ENCODE results near the gene UBC. TPM values are rescaled to one million over a fixed set of nuclear protein-coding genes. Genes with fewer than 3 reads are reported as not detected.

UBC gene
- total and polyA plus RNA-seq, 9 of the 15 experiments (the other 6 are each of a cell fraction or from before 2014, with no cell fraction given) = 533 to 1,153 (median 813) TPM

DNA sequence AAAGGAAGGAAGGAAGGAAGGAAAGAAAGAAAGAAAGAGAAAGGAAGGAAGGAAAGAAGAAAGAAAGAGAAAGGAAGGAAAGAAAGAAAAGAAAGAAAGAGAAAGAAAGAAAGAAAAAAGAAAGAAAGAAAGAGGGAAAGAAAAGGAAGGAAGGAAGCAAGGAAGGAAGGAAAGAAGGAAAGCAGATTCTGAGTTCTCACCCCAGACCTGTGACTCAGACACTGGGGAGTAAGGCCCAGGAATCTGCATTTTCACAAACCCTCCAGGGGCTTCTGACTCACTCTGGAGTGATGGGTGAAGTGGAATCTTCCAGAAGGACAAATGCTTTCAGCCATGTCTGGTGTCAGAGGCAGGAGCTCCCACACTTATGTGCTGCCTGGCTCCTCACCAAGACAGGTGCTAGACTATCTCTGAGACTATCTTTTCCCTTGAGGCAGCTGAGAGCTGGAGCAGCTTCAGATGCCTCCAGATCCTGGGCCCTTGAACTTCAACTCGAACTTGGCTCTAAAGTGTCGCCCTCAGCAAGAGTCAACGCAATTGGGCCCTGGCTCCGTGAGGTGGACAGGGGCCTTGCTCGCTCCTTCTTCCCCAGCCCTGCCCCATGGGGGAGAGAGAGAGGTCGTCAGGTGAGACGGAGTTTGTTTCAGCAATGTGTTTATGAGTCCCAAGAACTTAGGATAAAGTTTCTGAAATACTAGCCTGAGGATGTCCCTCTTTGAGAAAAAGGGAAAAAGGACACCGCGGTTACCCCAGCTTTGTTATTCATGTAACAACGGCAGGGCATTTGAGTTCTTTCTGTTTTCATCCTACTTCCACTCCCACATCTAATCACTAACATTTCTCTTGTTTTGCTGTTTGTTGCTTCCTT is 31.0 kb downstream of the UBC start (continued):
- TF ChIP-seq, protein P1, sequence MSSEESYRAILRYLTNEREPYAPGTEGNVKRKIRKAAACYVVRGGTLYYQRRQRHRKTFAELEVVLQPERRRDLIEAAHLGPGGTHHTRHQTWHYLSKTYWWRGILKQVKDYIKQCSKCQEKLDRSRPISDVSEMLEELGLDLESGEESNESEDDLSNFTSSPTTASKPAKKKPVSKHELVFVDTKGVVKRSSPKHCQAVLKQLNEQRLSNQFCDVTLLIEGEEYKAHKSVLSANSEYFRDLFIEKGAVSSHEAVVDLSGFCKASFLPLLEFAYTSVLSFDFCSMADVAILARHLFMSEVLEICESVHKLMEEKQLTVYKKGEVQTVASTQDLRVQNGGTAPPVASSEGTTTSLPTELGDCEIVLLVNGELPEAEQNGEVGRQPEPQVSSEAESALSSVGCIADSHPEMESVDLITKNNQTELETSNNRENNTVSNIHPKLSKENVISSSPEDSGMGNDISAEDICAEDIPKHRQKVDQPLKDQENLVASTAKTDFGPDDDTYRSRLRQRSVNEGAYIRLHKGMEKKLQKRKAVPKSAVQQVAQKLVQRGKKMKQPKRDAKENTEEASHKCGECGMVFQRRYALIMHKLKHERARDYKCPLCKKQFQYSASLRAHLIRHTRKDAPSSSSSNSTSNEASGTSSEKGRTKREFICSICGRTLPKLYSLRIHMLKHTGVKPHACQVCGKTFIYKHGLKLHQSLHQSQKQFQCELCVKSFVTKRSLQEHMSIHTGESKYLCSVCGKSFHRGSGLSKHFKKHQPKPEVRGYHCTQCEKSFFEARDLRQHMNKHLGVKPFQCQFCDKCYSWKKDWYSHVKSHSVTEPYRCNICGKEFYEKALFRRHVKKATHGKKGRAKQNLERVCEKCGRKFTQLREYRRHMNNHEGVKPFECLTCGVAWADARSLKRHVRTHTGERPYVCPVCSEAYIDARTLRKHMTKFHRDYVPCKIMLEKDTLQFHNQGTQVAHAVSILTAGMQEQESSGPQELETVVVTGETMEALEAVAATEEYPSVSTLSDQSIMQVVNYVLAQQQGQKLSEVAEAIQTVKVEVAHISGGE (CRISPR knock-in tag; IDR thresholded peaks at IDR 0.05) = no peak
- TF ChIP-seq, protein P2, sequence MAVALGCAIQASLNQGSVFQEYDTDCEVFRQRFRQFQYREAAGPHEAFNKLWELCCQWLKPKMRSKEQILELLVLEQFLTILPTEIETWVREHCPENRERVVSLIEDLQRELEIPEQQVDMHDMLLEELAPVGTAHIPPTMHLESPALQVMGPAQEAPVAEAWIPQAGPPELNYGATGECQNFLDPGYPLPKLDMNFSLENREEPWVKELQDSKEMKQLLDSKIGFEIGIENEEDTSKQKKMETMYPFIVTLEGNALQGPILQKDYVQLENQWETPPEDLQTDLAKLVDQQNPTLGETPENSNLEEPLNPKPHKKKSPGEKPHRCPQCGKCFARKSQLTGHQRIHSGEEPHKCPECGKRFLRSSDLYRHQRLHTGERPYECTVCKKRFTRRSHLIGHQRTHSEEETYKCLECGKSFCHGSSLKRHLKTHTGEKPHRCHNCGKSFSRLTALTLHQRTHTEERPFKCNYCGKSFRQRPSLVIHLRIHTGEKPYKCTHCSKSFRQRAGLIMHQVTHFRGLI (CRISPR knock-in tag; IDR thresholded peaks at IDR 0.05) = no peak
- no peak for TF ChIP-seq ESRRB (CRISPR knock-in tag; IDR thresholded peaks at IDR 0.05; ENCODE audit: borderline replicate concordance)
- TF ChIP-seq, protein P3, sequence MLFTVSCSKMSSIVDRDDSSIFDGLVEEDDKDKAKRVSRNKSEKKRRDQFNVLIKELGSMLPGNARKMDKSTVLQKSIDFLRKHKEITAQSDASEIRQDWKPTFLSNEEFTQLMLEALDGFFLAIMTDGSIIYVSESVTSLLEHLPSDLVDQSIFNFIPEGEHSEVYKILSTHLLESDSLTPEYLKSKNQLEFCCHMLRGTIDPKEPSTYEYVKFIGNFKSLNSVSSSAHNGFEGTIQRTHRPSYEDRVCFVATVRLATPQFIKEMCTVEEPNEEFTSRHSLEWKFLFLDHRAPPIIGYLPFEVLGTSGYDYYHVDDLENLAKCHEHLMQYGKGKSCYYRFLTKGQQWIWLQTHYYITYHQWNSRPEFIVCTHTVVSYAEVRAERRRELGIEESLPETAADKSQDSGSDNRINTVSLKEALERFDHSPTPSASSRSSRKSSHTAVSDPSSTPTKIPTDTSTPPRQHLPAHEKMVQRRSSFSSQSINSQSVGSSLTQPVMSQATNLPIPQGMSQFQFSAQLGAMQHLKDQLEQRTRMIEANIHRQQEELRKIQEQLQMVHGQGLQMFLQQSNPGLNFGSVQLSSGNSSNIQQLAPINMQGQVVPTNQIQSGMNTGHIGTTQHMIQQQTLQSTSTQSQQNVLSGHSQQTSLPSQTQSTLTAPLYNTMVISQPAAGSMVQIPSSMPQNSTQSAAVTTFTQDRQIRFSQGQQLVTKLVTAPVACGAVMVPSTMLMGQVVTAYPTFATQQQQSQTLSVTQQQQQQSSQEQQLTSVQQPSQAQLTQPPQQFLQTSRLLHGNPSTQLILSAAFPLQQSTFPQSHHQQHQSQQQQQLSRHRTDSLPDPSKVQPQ (CRISPR knock-in tag; IDR thresholded peaks at IDR 0.05; ENCODE audit: borderline replicate concordance) = no peak
- no peak for TF ChIP-seq ZNF133 (CRISPR knock-in tag; IDR thresholded peaks at IDR 0.05)
- no peak for TF ChIP-seq ZNF274 (IDR thresholded peaks at IDR 0.05; ENCODE audit: borderline replicate concordance, low read depth, low read length)
- TF ChIP-seq HOXB6 (CRISPR knock-in tag; IDR thresholded peaks at IDR 0.05; ENCODE audit: borderline replicate concordance) = no peak
- no peak for TF ChIP-seq RBBP5 (IDR thresholded peaks at IDR 0.05; ENCODE audit: borderline replicate concordance, insufficient read depth, low read length, poor library complexity, severe bottlenecking)
- no peak for TF ChIP-seq HDAC8 (tag; IDR thresholded peaks at IDR 0.05)
- TF ChIP-seq ZBTB7A (IDR thresholded peaks at IDR 0.05; ENCODE audit: borderline replicate concordance, control insufficient read depth, low read depth, low read length) = no peak; the same call in 1 of the 2 replicates
- TF ChIP-seq, protein P4, sequence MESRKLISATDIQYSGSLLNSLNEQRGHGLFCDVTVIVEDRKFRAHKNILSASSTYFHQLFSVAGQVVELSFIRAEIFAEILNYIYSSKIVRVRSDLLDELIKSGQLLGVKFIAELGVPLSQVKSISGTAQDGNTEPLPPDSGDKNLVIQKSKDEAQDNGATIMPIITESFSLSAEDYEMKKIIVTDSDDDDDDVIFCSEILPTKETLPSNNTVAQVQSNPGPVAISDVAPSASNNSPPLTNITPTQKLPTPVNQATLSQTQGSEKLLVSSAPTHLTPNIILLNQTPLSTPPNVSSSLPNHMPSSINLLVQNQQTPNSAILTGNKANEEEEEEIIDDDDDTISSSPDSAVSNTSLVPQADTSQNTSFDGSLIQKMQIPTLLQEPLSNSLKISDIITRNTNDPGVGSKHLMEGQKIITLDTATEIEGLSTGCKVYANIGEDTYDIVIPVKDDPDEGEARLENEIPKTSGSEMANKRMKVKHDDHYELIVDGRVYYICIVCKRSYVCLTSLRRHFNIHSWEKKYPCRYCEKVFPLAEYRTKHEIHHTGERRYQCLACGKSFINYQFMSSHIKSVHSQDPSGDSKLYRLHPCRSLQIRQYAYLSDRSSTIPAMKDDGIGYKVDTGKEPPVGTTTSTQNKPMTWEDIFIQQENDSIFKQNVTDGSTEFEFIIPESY (CRISPR knock-in tag; IDR thresholded peaks at IDR 0.05) = no peak
- no peak for TF ChIP-seq ZSCAN32 (CRISPR knock-in tag; IDR thresholded peaks at IDR 0.05)
- TF ChIP-seq PHF20 (IDR thresholded peaks at IDR 0.05; ENCODE audit: partially characterized antibody) = peak; percentile 44

Measured in K562 (cell line).